Erythroblast (primary cell): ENCODE data around the gene MOGAT1.

Experiments
- GATA1 ChIP-seq: IDR thresholded peaks from 2 replicates; pipeline ENCODE4 v1.6.1; 2011; ENCODE audit warnings: low read depth, mild to moderate bottlenecking, control low read depth, low read length, moderate library complexity
- POLR2A ChIP-seq: IDR thresholded peaks from 2 replicates; pipeline ENCODE4 v1.6.1; 2011; ENCODE audit warnings: mild to moderate bottlenecking, low read length

- no peak for TF ChIP-seq POLR2A
- no peak for TF ChIP-seq GATA1
Measured at GRCh38 chr2:222754324-222754930, 83.0 kb downstream of the MOGAT1 start.
